ENCODE measurements around the gene KMT2E. TPM values are rescaled to one million over a fixed set of nuclear protein-coding genes. Genes with fewer than 3 reads are reported as not detected.

The KMT2E gene
- total and polyA plus RNA-seq, 2 donors (not counting 3 experiments of a cell fraction or from before 2014, with no cell fraction given), result 19.0 to 74.8 TPM

- DNase-seq (ENCODE audit: low read depth, low spot score) (no peak), FAIRE-seq (no peak)
- Histone ChIP-seq H2AFZ (ENCODE audit: low read depth, low read length) (no peak overlapping the region), H4K20me1 (replicated peaks; ENCODE audit: control insufficient read depth, extremely low read depth, insufficient read depth, low read length) (no peaks in the 10 kb centered on the region), H3K36me3 (ENCODE audit: control insufficient read depth in 2 of 2, extremely low read depth in 1 of 2, insufficient read depth in 2 of 2, low read length in 2 of 2) (no peaks in the 10 kb centered on the region), H3K9me1 (replicated peaks; ENCODE audit: control insufficient read depth, extremely low read depth, insufficient read depth, low read length) (no peaks in the 10 kb centered on the region), H3K4me2 (ENCODE audit: insufficient read depth, low read length) (no peak overlapping the region), H3K9ac (replicated peaks; ENCODE audit: extremely low read depth, insufficient read depth, low read length) (no peak overlapping the region), H3K27ac (ENCODE audit: insufficient read depth, low read depth, low read length) (peak overlapping the region; percentile 98), H3K79me2 (ENCODE audit: control insufficient read depth, insufficient read depth, low read length) (peaks cover 35% of the 10 kb centered on the region), H3K27me3 (ENCODE audit: control insufficient read depth in 2 of 2, insufficient read depth in 2 of 2, low read length in 2 of 2) (no peaks in the 10 kb centered on the region), H3K9me3 (replicated peaks; ENCODE audit: control insufficient read depth, insufficient read depth, low read length) (no peaks in the 10 kb centered on the region), H3K4me1 (ENCODE audit: control insufficient read depth, extremely low read depth, insufficient read depth, low read length) (peaks cover 56% of the 10 kb centered on the region), H3K4me3 (replicated peaks in 1 of 3; ENCODE audit: insufficient read depth in 1 of 3, low read depth in 1 of 3, low read length in 3 of 3) (no peak overlapping the region)
- BruUV-seq (replicated peaks), result no TSS peak
- TF ChIP-seq POLR2A (IDR thresholded peaks at IDR 0.05; ENCODE audit: low read depth, low read length) (no peak), CTCF (IDR thresholded peaks at IDR 0.05; ENCODE audit: extremely low read depth in 1 of 2, insufficient read depth in 1 of 2, low read depth in 1 of 2, low read length in 2 of 2) (no peak), POLR2AphosphoS5 (IDR thresholded peaks at IDR 0.05; ENCODE audit: insufficient read depth, low read depth, low read length) (no peak), MYC (IDR thresholded peaks at IDR 0.05; ENCODE audit: low read depth, low read length) (no peak), JUN (IDR thresholded peaks at IDR 0.05; ENCODE audit: borderline replicate concordance, insufficient read depth, insufficient read length, low read depth) (no peak), FOS (IDR thresholded peaks at IDR 0.05; ENCODE audit: borderline replicate concordance, insufficient read depth, low read length) (no peak), GATA2 (IDR thresholded peaks at IDR 0.05; ENCODE audit: insufficient read depth, insufficient read length, low read depth, low read length) (no peak), EZH2 (IDR thresholded peaks at IDR 0.05; ENCODE audit: borderline replicate concordance, low read depth, low read length, severe bottlenecking) (no peak), MAX (IDR thresholded peaks at IDR 0.05; ENCODE audit: insufficient read depth, insufficient read length) (no peak)
- dilution Hi-C loops (cut with MboI; ENCODE audit: extremely low pct_ligation_motif_present, low sequenced_read_pairs), result no loop called here
- intact Hi-C loops (cut with micrococcal nuclease), result loop anchor here (1.0 to 10.0 kb wide), 4 partner anchors 58 to 446 kb away; no protein-coding TSS in a partner anchor
- CTCF ChIA-PET, result interaction anchor here (0.5 to 8.3 kb wide), 43 partner anchors 8 to 608 kb away, joined by 3 to 113 read pairs (median 7); partner anchors contain the start of genes KMT2E and RINT1
- POLR2A ChIA-PET, result interaction anchor here (1.4 to 3.6 kb wide), 4 partner anchors 8 to 38 kb away, joined by 3 to 35 read pairs (median 7); no protein-coding TSS in a partner anchor
These were observed 32.4 kb upstream of the KMT2E start for GRCh38 chr7:104981672-104982037.

Data from endothelial cell of umbilical vein (primary cell).